ENCODE data around the gene FGGY.
"Not testable (repeated sequence)": the region's sequence is repeated elsewhere in the genome, so short reads cannot be mapped to it uniquely, and the experiment has no call there.

Gene FGGY

DNA sequence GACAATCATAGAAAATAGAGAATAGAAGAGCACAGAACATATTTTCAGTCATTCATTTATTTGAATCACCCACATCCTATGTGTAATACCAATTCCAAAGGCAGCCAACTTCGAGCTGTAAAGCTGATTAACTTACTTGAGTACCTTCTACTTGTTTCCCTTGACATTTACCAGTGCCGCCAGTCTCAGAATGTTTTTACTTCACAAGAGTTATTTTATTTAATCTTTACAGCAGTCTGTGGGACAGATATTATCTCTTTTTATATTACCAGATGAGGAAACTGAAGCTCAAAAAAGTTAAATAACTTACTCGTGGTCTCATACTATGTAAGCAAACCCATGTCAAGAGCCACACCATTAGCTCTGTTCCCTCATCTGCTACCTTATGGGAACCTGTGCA lies 56.6 kb downstream of the FGGY start:
- Histone ChIP-seq H3K27ac (ENCODE audit: low read length) (no peak overlapping the region), H3K4me3 (ENCODE audit: low read length in 2 of 2) (no peak overlapping the region), H3K4me1 (ENCODE audit: control insufficient read depth, insufficient read depth, low read length) (peaks cover 10% of the 10 kb centered on the region), H3K36me3 (ENCODE audit: control insufficient read depth in 2 of 2, insufficient read depth in 2 of 2, low read length in 2 of 2) (no peaks in the 10 kb centered on the region), H3K9me3 (ENCODE audit: control insufficient read depth in 2 of 2, low read length in 2 of 2) (no peaks in the 10 kb centered on the region), H3K9ac (ENCODE audit: low read length in 2 of 2) (no peak overlapping the region), H3K27me3 (ENCODE audit: control insufficient read depth in 1 of 2, insufficient read depth in 2 of 2, low read length in 2 of 2) (no peaks in the 10 kb centered on the region)

DNA sequence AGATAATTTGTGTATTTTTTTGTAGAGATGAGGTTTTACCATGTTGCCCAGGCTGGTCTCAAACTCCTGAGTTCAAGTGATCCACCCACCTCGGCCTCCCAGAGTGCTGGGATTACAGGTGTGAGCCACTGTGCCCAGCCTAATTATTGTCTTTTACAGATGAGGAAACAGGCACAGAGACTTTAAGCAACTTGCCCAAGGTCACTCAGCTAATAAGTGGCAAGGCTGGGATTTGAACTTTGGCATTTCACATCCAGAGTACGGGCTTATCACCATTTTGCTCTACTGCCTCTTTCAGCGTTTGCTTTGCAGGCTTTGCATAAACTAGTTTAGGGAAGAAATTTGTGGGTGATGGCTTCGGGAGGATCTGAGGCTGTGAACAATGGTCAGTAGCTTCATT lies 57.3 kb downstream of the FGGY start:
- not testable (repeated sequence) for H3K36me3 ChIP-seq (ENCODE audit: control insufficient read depth in 2 of 2, insufficient read depth in 2 of 2, low read length in 2 of 2); H3K4me1 ChIP-seq (ENCODE audit: control insufficient read depth, insufficient read depth, low read length); H3K4me3 ChIP-seq (ENCODE audit: low read length in 2 of 2); H3K27ac ChIP-seq (ENCODE audit: low read length); H3K9ac ChIP-seq (ENCODE audit: low read length in 2 of 2); H3K27me3 ChIP-seq (ENCODE audit: control insufficient read depth in 1 of 2, insufficient read depth in 2 of 2, low read length in 2 of 2); H3K9me3 ChIP-seq (ENCODE audit: control insufficient read depth in 2 of 2, low read length in 2 of 2)

DNA sequence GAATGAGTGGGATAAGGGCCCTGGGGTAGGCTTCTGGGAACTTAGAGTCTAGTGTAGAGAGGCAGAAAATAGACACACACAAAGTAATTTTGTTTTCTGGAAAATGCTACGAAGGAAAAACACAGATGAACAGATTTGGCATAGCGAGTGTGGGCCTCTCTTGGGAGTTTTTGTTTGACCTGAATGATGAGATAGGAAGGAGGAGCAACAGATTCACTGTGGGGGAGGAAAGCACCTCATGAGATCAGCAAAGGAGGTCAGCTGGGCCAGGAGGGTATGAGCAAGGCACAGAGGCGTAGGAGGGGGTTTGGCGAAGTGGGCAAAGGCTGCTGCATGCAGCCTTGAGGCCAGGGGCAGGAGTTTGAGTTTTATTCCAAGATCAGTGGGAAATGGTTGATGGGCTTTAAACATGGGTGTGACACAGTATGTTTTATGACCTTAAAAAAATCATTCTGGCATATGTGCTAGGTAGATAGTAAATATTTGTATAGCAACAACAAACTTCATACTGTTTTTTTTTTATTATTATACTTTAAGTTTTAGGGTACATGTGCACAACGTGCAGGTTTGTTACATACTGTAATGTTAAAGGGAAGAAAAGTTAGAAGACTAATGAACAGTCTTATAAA lies 57.9 kb downstream of the FGGY start:
- no peaks in the 10 kb centered on the region for H3K27me3 ChIP-seq (ENCODE audit: control insufficient read depth in 1 of 2, insufficient read depth in 2 of 2, low read length in 2 of 2)

DNA sequence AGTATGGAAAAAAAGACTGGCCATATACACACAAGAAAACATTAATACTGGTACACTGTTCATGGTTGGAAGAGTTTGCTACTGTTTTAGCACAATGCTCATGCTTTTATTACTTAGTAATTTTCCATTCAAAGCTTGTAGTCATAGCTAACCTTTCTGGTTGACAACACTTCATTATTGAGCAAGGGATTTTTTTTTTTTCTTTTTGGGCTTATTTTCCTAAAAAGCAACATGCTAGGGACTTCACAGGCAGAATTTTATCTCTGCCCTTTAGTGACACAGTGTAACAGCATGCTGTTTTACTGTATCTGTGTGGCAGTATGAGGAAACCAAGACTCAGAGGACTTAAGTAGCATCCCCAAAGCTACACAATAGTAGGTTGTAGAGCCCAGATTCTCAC lies 58.5 kb downstream of the FGGY start:
- no peak overlapping the region for H3K27ac ChIP-seq (ENCODE audit: low read length)
- H3K9me3 ChIP-seq (ENCODE audit: control insufficient read depth in 2 of 2, low read length in 2 of 2) = no peaks in the 10 kb centered on the region
- peaks cover 10% of the 10 kb centered on the region for H3K4me1 ChIP-seq (ENCODE audit: control insufficient read depth, insufficient read depth, low read length)
- no peaks in the 10 kb centered on the region for H3K36me3 ChIP-seq (ENCODE audit: control insufficient read depth in 2 of 2, insufficient read depth in 2 of 2, low read length in 2 of 2)
- H3K9ac ChIP-seq (ENCODE audit: low read length in 2 of 2) = no peak overlapping the region
- no peaks in the 10 kb centered on the region for H3K27me3 ChIP-seq (ENCODE audit: control insufficient read depth in 1 of 2, insufficient read depth in 2 of 2, low read length in 2 of 2)
- no peak overlapping the region for H3K4me3 ChIP-seq (ENCODE audit: low read length in 2 of 2)

More for the DNA sequence above, 57.9 kb downstream of the FGGY start:
- no peaks in the 10 kb centered on the region for H3K9me3 ChIP-seq (ENCODE audit: control insufficient read depth in 2 of 2, low read length in 2 of 2)
- no peaks in the 10 kb centered on the region for H3K36me3 ChIP-seq (ENCODE audit: control insufficient read depth in 2 of 2, insufficient read depth in 2 of 2, low read length in 2 of 2)
- H3K9ac ChIP-seq (ENCODE audit: low read length in 2 of 2) = no peak overlapping the region
- peaks cover 10% of the 10 kb centered on the region for H3K4me1 ChIP-seq (ENCODE audit: control insufficient read depth, insufficient read depth, low read length)
- H3K27ac ChIP-seq (ENCODE audit: low read length) = no peak overlapping the region
- no peak overlapping the region for H3K4me3 ChIP-seq (ENCODE audit: low read length in 2 of 2)

DNA sequence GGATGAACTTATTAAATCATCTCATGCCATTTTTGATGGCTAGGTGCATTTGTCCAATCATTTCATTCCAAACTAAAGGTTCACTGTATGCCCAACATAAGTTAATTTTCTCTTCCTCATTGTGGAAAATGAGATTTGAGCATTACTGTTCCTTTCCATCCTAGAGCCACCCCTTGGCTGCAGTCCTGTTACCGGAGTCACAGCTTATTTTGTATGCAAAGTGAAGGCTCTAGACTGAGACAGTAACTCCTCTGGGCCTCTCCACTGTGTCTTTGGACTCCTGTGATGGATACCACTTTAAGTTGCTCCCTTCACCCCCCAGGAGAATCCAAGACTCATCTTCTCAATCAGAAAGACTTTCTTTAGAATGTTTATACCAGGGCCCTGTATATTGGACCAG lies 59.7 kb downstream of the FGGY start:
- H3K36me3 ChIP-seq (ENCODE audit: control insufficient read depth in 2 of 2, insufficient read depth in 2 of 2, low read length in 2 of 2) = no peaks in the 10 kb centered on the region
- H3K9ac ChIP-seq (ENCODE audit: low read length in 2 of 2) = no peak overlapping the region
- no peak overlapping the region for H3K27ac ChIP-seq (ENCODE audit: low read length)
- no peak overlapping the region for H3K4me3 ChIP-seq (ENCODE audit: low read length in 2 of 2)
- no peaks in the 10 kb centered on the region for H3K9me3 ChIP-seq (ENCODE audit: control insufficient read depth in 2 of 2, low read length in 2 of 2)
- H3K4me1 ChIP-seq (ENCODE audit: control insufficient read depth, insufficient read depth, low read length) = peaks cover 10% of the 10 kb centered on the region
- H3K27me3 ChIP-seq (ENCODE audit: control insufficient read depth in 1 of 2, insufficient read depth in 2 of 2, low read length in 2 of 2) = no peaks in the 10 kb centered on the region

DNA sequence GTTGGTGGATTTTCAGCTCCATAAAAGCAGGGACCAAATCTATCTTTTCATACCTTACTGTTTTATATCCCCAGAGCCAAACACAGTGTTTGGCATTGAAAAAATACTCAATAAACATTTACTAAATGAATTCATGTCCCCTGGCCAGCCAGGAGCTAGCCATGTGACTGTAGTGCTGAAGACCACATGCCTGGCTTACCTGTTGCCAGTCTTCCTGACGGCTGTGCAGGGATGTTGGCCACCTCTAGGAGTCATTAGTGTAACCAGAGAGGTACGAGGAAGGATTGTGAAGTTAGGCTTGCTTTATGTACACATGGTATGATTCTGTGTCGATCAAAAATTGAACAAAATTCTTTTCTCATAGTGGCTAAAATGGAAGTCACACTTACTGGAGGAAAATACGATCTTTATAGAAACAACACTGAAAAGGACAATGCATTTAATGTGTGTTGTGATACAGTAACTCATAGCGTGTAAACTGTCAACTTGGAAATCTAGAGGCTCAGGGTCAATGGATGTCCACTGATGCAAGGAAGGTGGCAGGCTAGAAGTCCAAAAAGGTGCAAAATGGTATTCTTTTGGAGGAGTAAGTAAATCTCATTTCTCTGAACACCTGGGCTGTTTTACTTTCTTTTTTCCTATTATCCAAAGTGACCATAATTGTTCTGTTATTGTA lies 60.9 kb downstream of the FGGY start:
- no peaks in the 10 kb centered on the region for H3K27me3 ChIP-seq (ENCODE audit: control insufficient read depth in 1 of 2, insufficient read depth in 2 of 2, low read length in 2 of 2)
- H3K4me3 ChIP-seq (ENCODE audit: low read length in 2 of 2) = no peak overlapping the region
- H3K9ac ChIP-seq (ENCODE audit: low read length in 2 of 2) = no peak overlapping the region
- no peaks in the 10 kb centered on the region for H3K36me3 ChIP-seq (ENCODE audit: control insufficient read depth in 2 of 2, insufficient read depth in 2 of 2, low read length in 2 of 2)
- H3K9me3 ChIP-seq (ENCODE audit: control insufficient read depth in 2 of 2, low read length in 2 of 2) = no peaks in the 10 kb centered on the region
- peaks cover 10% of the 10 kb centered on the region for H3K4me1 ChIP-seq (ENCODE audit: control insufficient read depth, insufficient read depth, low read length)
- H3K27ac ChIP-seq (ENCODE audit: low read length) = no peak overlapping the region

DNA sequence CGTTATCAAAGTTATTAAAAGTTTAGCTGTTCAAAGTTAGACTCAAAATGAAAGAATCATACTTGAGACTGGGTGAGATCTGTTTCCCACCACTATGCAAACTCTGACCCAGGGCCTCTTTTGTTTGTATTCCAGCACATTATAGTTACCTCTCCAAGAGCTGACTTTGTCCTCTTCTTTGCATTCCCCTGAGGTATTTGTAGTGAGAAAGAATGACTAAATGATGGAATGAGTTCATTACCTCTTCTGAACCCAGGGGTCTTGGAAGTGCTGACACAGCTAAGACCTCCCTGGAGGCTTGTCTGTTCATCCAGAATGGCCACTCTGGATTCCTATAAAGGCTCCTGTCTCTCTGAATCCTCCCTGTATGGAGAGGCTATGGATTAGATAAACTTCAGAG lies 62.4 kb downstream of the FGGY start:
- H3K36me3 ChIP-seq (ENCODE audit: control insufficient read depth in 2 of 2, insufficient read depth in 2 of 2, low read length in 2 of 2) = no peaks in the 10 kb centered on the region

DNA sequence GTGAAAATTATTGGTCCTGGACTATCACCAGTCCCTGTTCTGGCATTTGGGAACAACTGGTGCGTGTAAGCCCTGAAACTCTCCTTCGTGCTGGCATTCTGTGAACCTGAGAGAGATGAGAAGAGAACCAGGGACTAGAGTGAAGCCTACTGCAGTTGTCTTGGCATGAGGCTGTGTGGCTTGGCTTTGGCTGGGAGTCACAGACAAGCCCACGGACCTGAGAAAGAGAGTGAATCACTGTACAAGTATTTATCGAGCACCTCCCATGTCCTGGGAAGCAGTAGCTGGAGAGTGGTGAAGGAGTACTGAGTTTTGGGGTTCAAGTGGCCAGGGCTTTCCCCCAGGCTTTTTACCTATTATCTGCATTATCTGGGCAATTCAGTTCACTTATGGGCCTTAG lies 63.3 kb downstream of the FGGY start:
- Histone ChIP-seq H3K4me3 (ENCODE audit: low read length in 2 of 2) (no peak overlapping the region), H3K4me1 (ENCODE audit: control insufficient read depth, insufficient read depth, low read length) (peaks cover 4% of the 10 kb centered on the region), H3K9ac (ENCODE audit: low read length in 2 of 2) (no peak overlapping the region), H3K27me3 (ENCODE audit: control insufficient read depth in 1 of 2, insufficient read depth in 2 of 2, low read length in 2 of 2) (no peaks in the 10 kb centered on the region), H3K27ac (ENCODE audit: low read length) (no peak overlapping the region), H3K36me3 (ENCODE audit: control insufficient read depth in 2 of 2, insufficient read depth in 2 of 2, low read length in 2 of 2) (no peaks in the 10 kb centered on the region), H3K9me3 (ENCODE audit: control insufficient read depth in 2 of 2, low read length in 2 of 2) (peaks cover 0 to 2% of the 10 kb centered on the region in 2 donors)

More for the DNA sequence above, 62.4 kb downstream of the FGGY start:
- Histone ChIP-seq H3K27ac (ENCODE audit: low read length) (no peak overlapping the region), H3K4me3 (ENCODE audit: low read length in 2 of 2) (no peak overlapping the region), H3K9me3 (ENCODE audit: control insufficient read depth in 2 of 2, low read length in 2 of 2) (peaks cover 0 to 2% of the 10 kb centered on the region in 2 donors), H3K27me3 (ENCODE audit: control insufficient read depth in 1 of 2, insufficient read depth in 2 of 2, low read length in 2 of 2) (no peaks in the 10 kb centered on the region), H3K9ac (ENCODE audit: low read length in 2 of 2) (no peak overlapping the region), H3K4me1 (ENCODE audit: control insufficient read depth, insufficient read depth, low read length) (peaks cover 9% of the 10 kb centered on the region)

DNA sequence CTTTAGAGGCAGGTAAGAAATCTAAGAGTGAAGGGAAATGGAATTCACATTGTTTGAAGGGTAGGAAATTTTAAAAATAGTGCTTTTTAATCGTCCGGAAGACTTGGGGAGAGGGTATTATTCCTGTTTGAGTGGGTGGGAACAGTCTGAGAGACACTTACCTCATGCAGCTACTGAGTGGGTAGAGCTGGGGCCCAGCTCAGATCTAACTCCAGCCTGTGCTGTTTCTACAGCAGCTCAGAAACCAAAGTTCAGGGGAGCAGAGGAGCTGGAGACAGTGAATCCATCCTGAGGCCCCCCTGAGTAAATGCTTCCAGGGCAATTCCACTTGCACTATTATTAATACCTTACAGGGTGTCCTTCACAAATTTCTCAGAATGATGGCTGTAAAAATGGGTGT lies 63.8 kb downstream of the FGGY start:
- Histone ChIP-seq H3K4me3 (ENCODE audit: low read length in 2 of 2) (no peak overlapping the region), H3K9me3 (ENCODE audit: control insufficient read depth in 2 of 2, low read length in 2 of 2) (peaks cover 0 to 2% of the 10 kb centered on the region in 2 donors), H3K27ac (ENCODE audit: low read length) (no peak overlapping the region), H3K36me3 (ENCODE audit: control insufficient read depth in 2 of 2, insufficient read depth in 2 of 2, low read length in 2 of 2) (no peaks in the 10 kb centered on the region), H3K9ac (ENCODE audit: low read length in 2 of 2) (no peak overlapping the region), H3K4me1 (ENCODE audit: control insufficient read depth, insufficient read depth, low read length) (peaks cover 4% of the 10 kb centered on the region), H3K27me3 (ENCODE audit: control insufficient read depth in 1 of 2, insufficient read depth in 2 of 2, low read length in 2 of 2) (no peaks in the 10 kb centered on the region)

DNA sequence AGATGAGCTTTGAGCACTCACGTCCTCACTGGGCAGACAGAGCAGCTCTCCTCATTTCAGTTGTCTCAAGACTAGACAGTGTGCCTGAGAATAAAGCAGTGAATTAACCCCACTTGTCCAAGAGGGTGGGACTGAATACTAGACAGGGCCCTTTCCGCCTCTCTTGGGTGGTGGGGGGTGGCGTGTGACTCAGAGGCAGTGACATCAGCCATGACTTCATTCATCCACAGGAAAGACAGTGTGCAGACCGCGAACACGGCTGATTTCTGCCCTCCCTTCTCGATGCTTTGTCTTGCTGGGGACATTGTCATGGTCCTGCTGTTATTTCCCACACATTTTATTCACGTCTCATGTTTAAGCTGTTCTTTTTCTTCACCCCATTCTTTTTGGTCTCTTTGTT lies 64.9 kb downstream of the FGGY start:
- no peak overlapping the region for H3K27ac ChIP-seq (ENCODE audit: low read length)
- no peak overlapping the region for H3K9ac ChIP-seq (ENCODE audit: low read length in 2 of 2)
- H3K27me3 ChIP-seq (ENCODE audit: control insufficient read depth in 1 of 2, insufficient read depth in 2 of 2, low read length in 2 of 2) = no peaks in the 10 kb centered on the region
- peaks cover 4% of the 10 kb centered on the region for H3K4me1 ChIP-seq (ENCODE audit: control insufficient read depth, insufficient read depth, low read length)
- no peaks in the 10 kb centered on the region for H3K36me3 ChIP-seq (ENCODE audit: control insufficient read depth in 2 of 2, insufficient read depth in 2 of 2, low read length in 2 of 2)
- peaks cover 0 to 2% of the 10 kb centered on the region in 2 donors for H3K9me3 ChIP-seq (ENCODE audit: control insufficient read depth in 2 of 2, low read length in 2 of 2)
- no peak overlapping the region for H3K4me3 ChIP-seq (ENCODE audit: low read length in 2 of 2)

DNA sequence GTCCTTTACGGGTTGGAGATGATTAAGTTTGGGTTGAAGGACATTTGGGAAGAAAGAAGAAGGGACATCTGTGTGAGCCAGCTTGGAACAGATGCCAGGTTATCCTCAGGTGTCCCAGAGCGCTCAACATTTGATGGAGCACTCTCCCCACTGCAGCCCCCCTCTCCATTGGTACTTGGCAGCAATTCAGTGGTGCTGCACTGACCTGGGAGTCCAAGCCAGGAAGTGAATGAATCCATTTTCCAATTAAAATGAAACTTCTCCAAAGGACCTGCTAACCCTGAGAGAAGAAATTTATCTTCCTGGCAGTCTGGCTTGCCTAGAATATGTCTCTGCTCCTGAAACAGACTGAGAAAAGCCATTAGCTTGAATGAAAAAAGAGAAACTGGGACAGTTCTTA lies 67.1 kb downstream of the FGGY start:
- no peak overlapping the region for H3K27ac ChIP-seq (ENCODE audit: low read length)
- peaks cover 0 to 2% of the 10 kb centered on the region in 2 donors for H3K9me3 ChIP-seq (ENCODE audit: control insufficient read depth in 2 of 2, low read length in 2 of 2)
- H3K9ac ChIP-seq (ENCODE audit: low read length in 2 of 2) = no peak overlapping the region
- no peaks in the 10 kb centered on the region for H3K36me3 ChIP-seq (ENCODE audit: control insufficient read depth in 2 of 2, insufficient read depth in 2 of 2, low read length in 2 of 2)
- no peak overlapping the region for H3K4me3 ChIP-seq (ENCODE audit: low read length in 2 of 2)
- no peaks in the 10 kb centered on the region for H3K27me3 ChIP-seq (ENCODE audit: control insufficient read depth in 1 of 2, insufficient read depth in 2 of 2, low read length in 2 of 2)
- peaks cover 11% of the 10 kb centered on the region for H3K4me1 ChIP-seq (ENCODE audit: control insufficient read depth, insufficient read depth, low read length)
